CD14-positive monocyte (primary cell): ENCODE results near the gene PTPRN2. TPM values are rescaled to one million over a fixed set of nuclear protein-coding genes. Genes with fewer than 3 reads are reported as not detected.

Experiments used
- DNase-seq, 3 donors: peaks; one replicate each; pipeline ENCODE4 v3.0.0-alpha.2; 2011 to 2022
- H2AFZ ChIP-seq: 2 replicates; pipeline ENCODE4 v1.6.0; 2012; ENCODE audit warnings: mild to moderate bottlenecking, low read depth, low read length, inconsistent platforms; ENCODE audit not compliant: insufficient read depth, poor library complexity, severe bottlenecking
- H3K27ac ChIP-seq, 2 donors: 1 replicate in 1 of 2; 2 replicates in 1 of 2; pipeline ENCODE4 v1.5.1; 2012 to 2013; ENCODE audit warnings: low read length in 2 of 2, control low read depth in 1 of 2, inconsistent platforms in 1 of 2, low read depth in 1 of 2, mild to moderate bottlenecking in 1 of 2
- H3K27me3 ChIP-seq, 2 donors: one replicate each; pipeline versions ENCODE4 v1.6.0 to v1.6.1; 2011 to 2013; ENCODE audit warnings: low read length in 2 of 2; ENCODE audit not compliant: control insufficient read depth in 2 of 2, insufficient read depth in 2 of 2
- H3K36me3 ChIP-seq, 2 donors: replicated peaks in 1 of 2; 1 replicate in 1 of 2; 2 replicates in 1 of 2; pipeline versions ENCODE4 v1.5.1 to v1.6.1; 2012 to 2013; ENCODE audit warnings: low read length in 2 of 2, control low read depth in 1 of 2, inconsistent platforms in 1 of 2, mild to moderate bottlenecking in 1 of 2; ENCODE audit not compliant: insufficient read depth in 2 of 2, control insufficient read depth in 1 of 2
- H3K4me1 ChIP-seq, 2 donors: 1 replicate in 1 of 2; 2 replicates in 1 of 2; pipeline versions ENCODE4 v1.5.1 to v1.6.1; 2012 to 2013; ENCODE audit warnings: low read length in 2 of 2, control low read depth in 1 of 2, inconsistent platforms in 1 of 2, mild to moderate bottlenecking in 1 of 2, moderate library complexity in 1 of 2; ENCODE audit not compliant: insufficient read depth in 2 of 2, control insufficient read depth in 1 of 2
- H3K4me2 ChIP-seq: replicated peaks from 2 replicates; pipeline ENCODE3; 2012; ENCODE audit warnings: low read length, moderate library complexity, mild to moderate bottlenecking; ENCODE audit not compliant: poor library complexity, severe bottlenecking; ENCODE audit errors: extremely low read depth
- H3K4me3 ChIP-seq, 3 experiments: fragments of 200-600 bp in 1 of 3; sonication (generic) in 1 of 3; replicated peaks in 1 of 3; 1 replicate in 2 of 3; 2 replicates in 1 of 3; pipeline ENCODE4 v1.5.1; 2011 to 2013; ENCODE audit warnings: low read length in 3 of 3, mild to moderate bottlenecking in 3 of 3, control low read depth in 2 of 3, low read depth in 2 of 3, inconsistent platforms in 1 of 3, moderate library complexity in 1 of 3
- H3K79me2 ChIP-seq: 2 replicates; pipeline ENCODE4 v1.6.0; 2012; ENCODE audit warnings: mild to moderate bottlenecking, control low read depth, inconsistent platforms, low read length, moderate library complexity; ENCODE audit not compliant: insufficient read depth
- H3K9ac ChIP-seq: 2 replicates; pipeline ENCODE4 v1.6.0; 2017; ENCODE audit warnings: low read length, mild to moderate bottlenecking; ENCODE audit not compliant: insufficient read depth, poor library complexity, severe bottlenecking
- H3K9me3 ChIP-seq, 2 donors: replicated peaks in 1 of 2; 1 replicate in 1 of 2; 2 replicates in 1 of 2; pipeline versions ENCODE4 v1.5.1 to v1.6.1; 2012 to 2013; ENCODE audit warnings: low read length in 2 of 2, control low read depth in 1 of 2; ENCODE audit not compliant: control insufficient read depth in 1 of 2, insufficient read depth in 1 of 2
- H4K20me1 ChIP-seq: 2 replicates; pipeline ENCODE4 v1.6.0; 2012; ENCODE audit warnings: mild to moderate bottlenecking, low read length, control low read depth, moderate library complexity; ENCODE audit not compliant: insufficient read depth
- H3K27ac Mint-ChIP-seq, 7 donors: one replicate each; pipeline ENCODE4 v1.8.0; 2020; ENCODE audit warnings: mild to moderate bottlenecking in 7 of 7, mixed read lengths in 7 of 7, moderate library complexity in 6 of 7, inconsistent platforms in 2 of 7
- H3K27me3 Mint-ChIP-seq, 3 donors: one replicate each; pipeline ENCODE4 v1.8.0; 2021 to 2022; ENCODE audit warnings: low read depth in 3 of 3, mild to moderate bottlenecking in 3 of 3, mixed read lengths in 3 of 3, moderate library complexity in 3 of 3, inconsistent platforms in 1 of 3
- H3K36me3 Mint-ChIP-seq, 2 donors: one replicate each; pipeline ENCODE4 v1.8.0; 2020; ENCODE audit warnings: mixed read lengths in 2 of 2, inconsistent platforms in 1 of 2, mild to moderate bottlenecking in 1 of 2
- H3K4me1 Mint-ChIP-seq: one replicate; pipeline ENCODE4 v1.8.0; 2020; ENCODE audit warnings: mild to moderate bottlenecking, mixed read lengths
- H3K4me3 Mint-ChIP-seq, 2 donors: one replicate each; pipeline ENCODE4 v1.8.0; 2020; ENCODE audit warnings: mild to moderate bottlenecking in 2 of 2, mixed read lengths in 2 of 2, moderate library complexity in 1 of 2
- H3K9me3 Mint-ChIP-seq, 7 donors: one replicate each; pipeline ENCODE4 v1.8.0; 2020 to 2022; ENCODE audit warnings: mixed read lengths in 7 of 7, mild to moderate bottlenecking in 6 of 7, moderate library complexity in 6 of 7, inconsistent platforms in 2 of 7
- WGBS: methylation state at CpG from one replicate; pipeline ENCODE4 v1.1.5; 2013; ENCODE audit warnings: missing lambda C conversion rate; ENCODE audit not compliant: insufficient coverage; 5-methylcytosine and 5-hydroxymethylcytosine counted together
- intact Hi-C, 2 donors: fragments of 100-400 bp; cut with micrococcal nuclease; formaldehyde crosslinking; loops; one replicate each; pipeline versions ENCODE4 v1.15.0 to v1.15.1; 2023
- polyA plus RNA-seq, 3 donors: library from polyadenylated mRNA; depleted of rRNA in 1 of 3; unstranded in 2 of 3; stranded (reverse) in 1 of 3; fragments of 300-500 nt in 2 of 3; fragments of >200 nt in 1 of 3; fragmentation: Illumina TruSeq in 2 of 3; gene quantifications; 1 replicate in 2 of 3; 2 replicates in 1 of 3; pipeline ENCODE4 v1.2.3, GENCODE V29; 2012 to 2021
- TF ChIP-seq, protein P1 (sequence below): fragments of 200-600 bp; IDR thresholded peaks from one replicate; pipeline ENCODE4 v1.8.0; 2022; ENCODE audit warnings: antibody characterized with exemption, mild to moderate bottlenecking

Gene PTPRN2
- polyA plus RNA-seq, 3 donors, result 0.25 to 1.4 (median 0.97) TPM

GRCh38 chr7:157690833-157691585, 896.6 kb downstream of the PTPRN2 start:
- Histone ChIP-seq H3K9ac (no peak overlapping the region), H3K9me3 (peaks cover 0 to 8% of the 10 kb centered on the region in 2 donors), H3K4me3 (no peak overlapping the region), H3K4me2 (no peak overlapping the region), H3K36me3 (no peaks in the 10 kb centered on the region), H3K27ac (no peak overlapping the region), H3K27me3 (peaks cover 48 to 85% of the 10 kb centered on the region in 2 donors), H2AFZ (no peak overlapping the region), H3K79me2 (no peaks in the 10 kb centered on the region), H3K4me1 (no peaks in the 10 kb centered on the region), H4K20me1 (no peaks in the 10 kb centered on the region)
- intact Hi-C loops, result no loop called here
- H3K4me1 Mint-ChIP-seq, result no peaks in the 10 kb centered on the region
- no peaks in the 10 kb centered on the region for H3K36me3 Mint-ChIP-seq
- TF ChIP-seq, protein P1, sequence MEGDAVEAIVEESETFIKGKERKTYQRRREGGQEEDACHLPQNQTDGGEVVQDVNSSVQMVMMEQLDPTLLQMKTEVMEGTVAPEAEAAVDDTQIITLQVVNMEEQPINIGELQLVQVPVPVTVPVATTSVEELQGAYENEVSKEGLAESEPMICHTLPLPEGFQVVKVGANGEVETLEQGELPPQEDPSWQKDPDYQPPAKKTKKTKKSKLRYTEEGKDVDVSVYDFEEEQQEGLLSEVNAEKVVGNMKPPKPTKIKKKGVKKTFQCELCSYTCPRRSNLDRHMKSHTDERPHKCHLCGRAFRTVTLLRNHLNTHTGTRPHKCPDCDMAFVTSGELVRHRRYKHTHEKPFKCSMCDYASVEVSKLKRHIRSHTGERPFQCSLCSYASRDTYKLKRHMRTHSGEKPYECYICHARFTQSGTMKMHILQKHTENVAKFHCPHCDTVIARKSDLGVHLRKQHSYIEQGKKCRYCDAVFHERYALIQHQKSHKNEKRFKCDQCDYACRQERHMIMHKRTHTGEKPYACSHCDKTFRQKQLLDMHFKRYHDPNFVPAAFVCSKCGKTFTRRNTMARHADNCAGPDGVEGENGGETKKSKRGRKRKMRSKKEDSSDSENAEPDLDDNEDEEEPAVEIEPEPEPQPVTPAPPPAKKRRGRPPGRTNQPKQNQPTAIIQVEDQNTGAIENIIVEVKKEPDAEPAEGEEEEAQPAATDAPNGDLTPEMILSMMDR, result no peak
- DNase-seq, result no peak
- WGBS, result under 1% methylated on average over 62 of the region's 72 CpGs
- H3K27me3 Mint-ChIP-seq, result peaks cover 64 to 88% (median 79%) of the 10 kb centered on the region in 3 donors
- peaks cover 0 to 12% (median 1%) of the 10 kb centered on the region in 7 donors for H3K9me3 Mint-ChIP-seq
- peak overlapping the region in 1 of 2 donors; percentile 83 for H3K4me3 Mint-ChIP-seq
- no peak overlapping the region for H3K27ac Mint-ChIP-seq

DNA sequence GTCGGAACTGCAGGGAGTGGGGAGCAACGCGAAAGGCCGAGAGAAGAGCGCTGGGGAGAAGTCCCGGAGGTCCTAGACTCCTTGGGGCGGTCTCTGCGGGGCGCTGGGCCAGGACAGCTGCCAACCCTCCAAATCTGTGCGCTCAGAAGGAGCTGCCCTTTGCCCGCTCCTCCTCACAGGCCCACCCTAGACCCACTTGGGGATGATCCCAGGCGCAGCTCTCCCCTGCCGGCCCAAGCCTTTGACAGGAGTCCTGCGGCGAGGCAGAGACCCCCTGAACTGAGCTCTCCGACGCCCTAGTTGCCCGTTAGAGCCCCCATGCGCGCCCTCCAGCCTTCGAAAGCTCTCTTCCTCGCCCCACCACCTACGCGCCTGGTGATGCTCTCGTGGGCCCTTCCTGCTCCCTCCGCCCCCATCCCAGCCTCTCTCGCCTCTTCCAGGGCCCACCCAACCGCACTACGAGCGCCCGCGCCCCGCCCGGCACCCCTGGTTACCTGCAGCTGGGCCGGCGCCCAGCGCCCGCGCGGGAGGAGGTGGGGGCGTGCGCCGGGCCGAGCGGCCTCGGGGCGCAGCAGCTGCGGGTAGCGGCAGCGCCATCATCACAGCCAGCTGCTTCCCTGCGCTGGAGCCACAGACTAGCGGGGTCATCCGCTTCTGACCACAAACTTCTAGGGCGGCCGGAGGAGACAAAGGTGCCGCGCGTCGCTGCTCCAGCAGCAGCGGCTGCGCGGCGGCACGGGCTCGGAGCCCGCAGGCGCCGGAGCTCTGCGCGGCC, 897.4 kb downstream of the PTPRN2 start:
- H3K4me3 Mint-ChIP-seq, result peak overlapping the region in 1 of 2 donors; percentile 81

More for the DNA sequence above, 897.4 kb downstream of the PTPRN2 start:
- Histone ChIP-seq H3K36me3 (no peaks in the 10 kb centered on the region), H3K79me2 (no peaks in the 10 kb centered on the region), H4K20me1 (no peaks in the 10 kb centered on the region), H2AFZ (no peak overlapping the region), H3K4me2 (no peak overlapping the region), H3K4me3 (no peak overlapping the region), H3K27ac (no peak overlapping the region), H3K27me3 (peaks cover 50 to 86% of the 10 kb centered on the region in 2 donors), H3K4me1 (no peaks in the 10 kb centered on the region), H3K9ac (no peak overlapping the region), H3K9me3 (peaks cover 0 to 8% of the 10 kb centered on the region in 2 donors)
- no peaks in the 10 kb centered on the region for H3K36me3 Mint-ChIP-seq
- DNase-seq, result no peak
- H3K4me1 Mint-ChIP-seq, result no peaks in the 10 kb centered on the region
- peaks cover 67 to 93% (median 82%) of the 10 kb centered on the region in 3 donors for H3K27me3 Mint-ChIP-seq
- intact Hi-C loops, result no loop called here
- TF ChIP-seq, protein P1, result no peak
- 3% methylated on average over 68 of the region's 70 CpGs for WGBS
- H3K27ac Mint-ChIP-seq, result peak overlapping the region in 1 of 7 donors; percentile 25
- H3K9me3 Mint-ChIP-seq, result peaks cover 0 to 12% (median 1%) of the 10 kb centered on the region in 7 donors
